NCI-H1694 (cell line): ENCODE measurements around the gene FTO.
A peak's percentile ranks its signal among the peaks of the same experiment; 100 is the strongest.
"Not testable (repeated sequence)": the region's sequence is repeated elsewhere in the genome, so short reads cannot be mapped to it uniquely, and the experiment has no call there.

Source experiments
- DNase-seq: peaks from one replicate; lab custom pipeline; 2025; lab: John Stamatoyannopoulos, UW

FTO gene

GRCh38 chr16:53865494-53865863 lies 161.5 kb downstream of the FTO start:
- DNase-seq = no peak

- no peak for DNase-seq
These were observed 162.6 kb downstream of the FTO start for GRCh38 chr16:53866520-53866919.

- no peak for DNase-seq
These were observed 166.9 kb downstream of the FTO start for GRCh38 chr16:53870831-53871230.

- no peak for DNase-seq
These were observed 168.6 kb downstream of the FTO start for GRCh38 chr16:53872248-53873221.

- no peak for DNase-seq
These were observed 172.9 kb downstream of the FTO start for GRCh38 chr16:53876811-53877210.

GRCh38 chr16:53878216-53878615 lies 174.3 kb downstream of the FTO start:
- DNase-seq = no peak

GRCh38 chr16:53881371-53881770 lies 177.4 kb downstream of the FTO start:
- no peak for DNase-seq

- no peak for DNase-seq
These were observed 178.4 kb downstream of the FTO start for GRCh38 chr16:53882310-53882709.

GRCh38 chr16:53884748-53885147 lies 180.8 kb downstream of the FTO start:
- DNase-seq = no peak

GRCh38 chr16:53886482-53887378 lies 182.8 kb downstream of the FTO start:
- no peak for DNase-seq

GRCh38 chr16:53888222-53888621 lies 184.3 kb downstream of the FTO start:
- no peak for DNase-seq

- DNase-seq = not testable (repeated sequence)
These were observed 186.9 kb downstream of the FTO start for GRCh38 chr16:53890877-53891276.

GRCh38 chr16:53891409-53892139 lies 187.6 kb downstream of the FTO start:
- DNase-seq = no peak

- peak; percentile 68 for DNase-seq
These were observed 188.2 kb downstream of the FTO start for GRCh38 chr16:53892155-53892554.

- DNase-seq = peak; percentile 19
These were observed 189.9 kb downstream of the FTO start for GRCh38 chr16:53893731-53894435.

- no peak for DNase-seq
These were observed 190.7 kb downstream of the FTO start for GRCh38 chr16:53894686-53895085.

GRCh38 chr16:53895433-53895832 lies 191.5 kb downstream of the FTO start:
- no peak for DNase-seq

- DNase-seq = no peak
These were observed 191.9 kb downstream of the FTO start for GRCh38 chr16:53895851-53896250.

GRCh38 chr16:53896722-53897121 lies 192.8 kb downstream of the FTO start:
- no peak for DNase-seq

GRCh38 chr16:53898993-53899392 lies 195.0 kb downstream of the FTO start:
- DNase-seq = no peak

- DNase-seq = no peak
These were observed 195.5 kb downstream of the FTO start for GRCh38 chr16:53899431-53899830.
